Astrocyte (in vitro differentiated cells and primary cell): ENCODE measurements around the gene COLQ. TPM values are rescaled to one million over a fixed set of nuclear protein-coding genes. Genes with fewer than 3 reads are reported as not detected.

Source experiments
- DNase-seq: peaks from one replicate; pipeline ENCODE4 v3.0.0-alpha.2; 2010; ENCODE audit warnings: low read depth
- FAIRE-seq: peaks from 2 replicates; lab custom pipeline; 2011; peaks lifted over from hg19 to GRCh38; lab: Jason Lieb, UNC
- H2AFZ ChIP-seq: 2 replicates; pipeline ENCODE4 v1.6.0; 2012; ENCODE audit warnings: low read depth, low read length, inconsistent platforms
- H3K27ac ChIP-seq: 2 replicates; pipeline ENCODE4 v1.5.1; 2011; ENCODE audit warnings: low read depth, low read length, inconsistent platforms
- H3K27me3 ChIP-seq: 2 replicates; pipeline ENCODE4 v1.6.0; 2011; ENCODE audit warnings: low read length, inconsistent platforms; ENCODE audit not compliant: insufficient read depth
- H3K36me3 ChIP-seq: 2 replicates; pipeline ENCODE4 v1.5.1; 2011; ENCODE audit warnings: low read length, inconsistent platforms; ENCODE audit not compliant: insufficient read depth
- H3K4me1 ChIP-seq: 2 replicates; pipeline ENCODE4 v1.5.1; 2011; ENCODE audit warnings: low read length, inconsistent platforms; ENCODE audit not compliant: insufficient read depth
- H3K4me2 ChIP-seq: 2 replicates; pipeline ENCODE4 v1.6.0; 2012; ENCODE audit warnings: low read length, inconsistent platforms
- H3K4me3 ChIP-seq: 2 replicates; pipeline ENCODE4 v1.5.1; 2011; ENCODE audit warnings: low read depth, mild to moderate bottlenecking, low read length, inconsistent platforms; ENCODE audit not compliant: insufficient read depth
- H3K79me2 ChIP-seq: 2 replicates; pipeline ENCODE4 v1.6.0; 2012; ENCODE audit warnings: mild to moderate bottlenecking, low read length, inconsistent platforms; ENCODE audit not compliant: insufficient read depth
- H3K9ac ChIP-seq: 2 replicates; pipeline ENCODE4 v1.6.0; 2012; ENCODE audit warnings: mild to moderate bottlenecking, low read length, inconsistent platforms
- H3K9me3 ChIP-seq: 2 replicates; pipeline ENCODE4 v1.5.1; 2012; ENCODE audit warnings: low read depth, mild to moderate bottlenecking, low read length, inconsistent platforms; ENCODE audit not compliant: insufficient read depth
- H4K20me1 ChIP-seq: 2 replicates; pipeline ENCODE4 v1.6.0; 2012; ENCODE audit warnings: low read length, inconsistent platforms; ENCODE audit not compliant: insufficient read depth
- H3K27ac Mint-ChIP-seq: one replicate; pipeline ENCODE4 v1.8.0; 2021; ENCODE audit warnings: mild to moderate bottlenecking, mixed read lengths; ENCODE audit not compliant: unreplicated experiment
- H3K27me3 Mint-ChIP-seq: one replicate; pipeline ENCODE4 v1.8.0; 2021; ENCODE audit warnings: low read depth, mixed read lengths; ENCODE audit not compliant: unreplicated experiment
- H3K36me3 Mint-ChIP-seq: one replicate; pipeline ENCODE4 v1.8.0; 2021; ENCODE audit warnings: low read depth, mixed read lengths; ENCODE audit not compliant: unreplicated experiment
- H3K4me1 Mint-ChIP-seq: one replicate; pipeline ENCODE4 v1.8.0; 2021; ENCODE audit warnings: low read depth, mixed read lengths; ENCODE audit not compliant: unreplicated experiment
- H3K4me3 Mint-ChIP-seq: one replicate; pipeline ENCODE4 v1.8.0; 2021; ENCODE audit warnings: mild to moderate bottlenecking, moderate library complexity, mixed read lengths; ENCODE audit not compliant: unreplicated experiment
- H3K9me3 Mint-ChIP-seq: one replicate; pipeline ENCODE4 v1.8.0; 2021; ENCODE audit warnings: mild to moderate bottlenecking, mixed read lengths; ENCODE audit not compliant: unreplicated experiment
- CTCF ChIP-seq: IDR thresholded peaks from 2 replicates; pipeline ENCODE4 v1.5.1; 2011; ENCODE audit warnings: low read depth, mild to moderate bottlenecking, inconsistent platforms, low read length, moderate library complexity; ENCODE audit not compliant: insufficient read depth
- EZH2 ChIP-seq: IDR thresholded peaks from 2 replicates; pipeline ENCODE4 v1.6.1; 2012; ENCODE audit warnings: mild to moderate bottlenecking, low read length, inconsistent platforms; ENCODE audit not compliant: insufficient read depth
- total RNA-seq: library from RNA; stranded (reverse); gene quantifications from 2 replicates; pipeline ENCODE4 v1.2.1, GENCODE V29; 2021

The COLQ gene
- total RNA-seq, 1 donor from 2014 or later, result 1.2 TPM

- Histone ChIP-seq H3K79me2 (no peaks in the 10 kb centered on the region), H3K4me2 (no peak overlapping the region), H3K4me3 (no peak overlapping the region), H3K4me1 (no peaks in the 10 kb centered on the region), H3K27me3 (no peaks in the 10 kb centered on the region), H2AFZ (no peak overlapping the region), H4K20me1 (peaks cover 13% of the 10 kb centered on the region), H3K36me3 (peaks cover 15% of the 10 kb centered on the region), H3K9ac (no peak overlapping the region), H3K9me3 (no peaks in the 10 kb centered on the region), H3K27ac (no peak overlapping the region)
- H3K27ac Mint-ChIP-seq, result peak overlapping the region; percentile 41
- peaks cover 13% of the 10 kb centered on the region for H3K4me1 Mint-ChIP-seq
- no peak overlapping the region for H3K4me3 Mint-ChIP-seq
- no peaks in the 10 kb centered on the region for H3K9me3 Mint-ChIP-seq
- no peaks in the 10 kb centered on the region for H3K27me3 Mint-ChIP-seq
- peaks cover 26% of the 10 kb centered on the region for H3K36me3 Mint-ChIP-seq
- DNase-seq (peak; percentile 93), FAIRE-seq (no peak)
- TF ChIP-seq CTCF (no peak), EZH2 (no peak)
Measured at GRCh38 chr3:15443826-15444524, 77.5 kb downstream of the COLQ start.

- H3K36me3 ChIP-seq, result peaks cover 30% of the 10 kb centered on the region
- no peaks in the 10 kb centered on the region for H3K27me3 ChIP-seq
- TF ChIP-seq EZH2 (no peak), CTCF (no peak)
- no peaks in the 10 kb centered on the region for H3K4me1 ChIP-seq
- no peak overlapping the region for H3K4me3 ChIP-seq
- Mint-ChIP-seq H3K27ac (no peak overlapping the region), H3K4me3 (no peak overlapping the region), H3K9me3 (no peaks in the 10 kb centered on the region), H3K4me1 (peaks cover 14% of the 10 kb centered on the region), H3K36me3 (peaks cover 27% of the 10 kb centered on the region), H3K27me3 (no peaks in the 10 kb centered on the region)
- H3K27ac ChIP-seq, result no peak overlapping the region
- H3K4me2 ChIP-seq, result no peak overlapping the region
- peaks cover 28% of the 10 kb centered on the region for H4K20me1 ChIP-seq
- H2AFZ ChIP-seq, result no peak overlapping the region
- DNase-seq, result no peak
- FAIRE-seq, result no peak
- no peak overlapping the region for H3K9ac ChIP-seq
- H3K9me3 ChIP-seq, result no peaks in the 10 kb centered on the region
- H3K79me2 ChIP-seq, result no peaks in the 10 kb centered on the region
Measured at GRCh38 chr3:15440891-15441290, 80.6 kb downstream of the COLQ start.

- peaks cover 25% of the 10 kb centered on the region for H3K36me3 Mint-ChIP-seq
- Histone ChIP-seq H3K9me3 (no peaks in the 10 kb centered on the region), H3K4me2 (no peak overlapping the region), H3K79me2 (no peaks in the 10 kb centered on the region), H3K9ac (no peak overlapping the region), H3K27me3 (no peaks in the 10 kb centered on the region), H3K4me1 (no peaks in the 10 kb centered on the region), H2AFZ (no peak overlapping the region), H4K20me1 (peaks cover 38% of the 10 kb centered on the region), H3K36me3 (peaks cover 43% of the 10 kb centered on the region), H3K27ac (no peak overlapping the region), H3K4me3 (no peak overlapping the region)
- H3K27ac Mint-ChIP-seq, result no peak overlapping the region
- peak; percentile 51 for DNase-seq
- no peaks in the 10 kb centered on the region for H3K27me3 Mint-ChIP-seq
- H3K9me3 Mint-ChIP-seq, result no peaks in the 10 kb centered on the region
- H3K4me3 Mint-ChIP-seq, result no peak overlapping the region
- TF ChIP-seq EZH2 (no peak), CTCF (no peak)
- H3K4me1 Mint-ChIP-seq, result peaks cover 14% of the 10 kb centered on the region
- no peak for FAIRE-seq
Measured at GRCh38 chr3:15439476-15439875, 82.0 kb downstream of the COLQ start.
